ENCODE results near the gene NOVA1.

The NOVA1 gene

DNA sequence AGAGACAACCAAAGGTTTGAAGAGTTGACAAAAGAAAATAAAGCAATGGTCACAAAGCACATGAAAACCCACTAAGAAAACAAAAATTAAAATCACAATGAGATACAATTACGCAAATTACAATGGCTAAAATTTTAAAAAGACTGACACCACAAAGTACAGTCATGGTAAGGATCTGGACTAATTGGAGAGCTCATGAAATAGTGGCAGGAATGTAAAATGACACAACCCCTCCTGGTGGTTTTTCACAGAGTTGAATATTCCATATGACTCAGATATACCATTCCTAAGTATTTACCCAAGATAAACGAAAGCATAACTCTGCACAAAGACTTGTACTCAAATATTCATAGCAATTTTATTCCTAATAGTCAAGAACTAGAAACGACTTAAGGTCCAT lies 65.9 kb downstream of the NOVA1 start:
- TF ChIP-seq, protein P1, sequence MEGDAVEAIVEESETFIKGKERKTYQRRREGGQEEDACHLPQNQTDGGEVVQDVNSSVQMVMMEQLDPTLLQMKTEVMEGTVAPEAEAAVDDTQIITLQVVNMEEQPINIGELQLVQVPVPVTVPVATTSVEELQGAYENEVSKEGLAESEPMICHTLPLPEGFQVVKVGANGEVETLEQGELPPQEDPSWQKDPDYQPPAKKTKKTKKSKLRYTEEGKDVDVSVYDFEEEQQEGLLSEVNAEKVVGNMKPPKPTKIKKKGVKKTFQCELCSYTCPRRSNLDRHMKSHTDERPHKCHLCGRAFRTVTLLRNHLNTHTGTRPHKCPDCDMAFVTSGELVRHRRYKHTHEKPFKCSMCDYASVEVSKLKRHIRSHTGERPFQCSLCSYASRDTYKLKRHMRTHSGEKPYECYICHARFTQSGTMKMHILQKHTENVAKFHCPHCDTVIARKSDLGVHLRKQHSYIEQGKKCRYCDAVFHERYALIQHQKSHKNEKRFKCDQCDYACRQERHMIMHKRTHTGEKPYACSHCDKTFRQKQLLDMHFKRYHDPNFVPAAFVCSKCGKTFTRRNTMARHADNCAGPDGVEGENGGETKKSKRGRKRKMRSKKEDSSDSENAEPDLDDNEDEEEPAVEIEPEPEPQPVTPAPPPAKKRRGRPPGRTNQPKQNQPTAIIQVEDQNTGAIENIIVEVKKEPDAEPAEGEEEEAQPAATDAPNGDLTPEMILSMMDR (conservative IDR thresholded peaks at IDR 0.05; ENCODE audit: low read depth, low read length) = peak; percentile 50
- DNase-seq (ENCODE audit: low read depth) = peak; percentile 35
- no peak overlapping the region for H3K4me3 ChIP-seq (ENCODE audit: low read length)

DNA sequence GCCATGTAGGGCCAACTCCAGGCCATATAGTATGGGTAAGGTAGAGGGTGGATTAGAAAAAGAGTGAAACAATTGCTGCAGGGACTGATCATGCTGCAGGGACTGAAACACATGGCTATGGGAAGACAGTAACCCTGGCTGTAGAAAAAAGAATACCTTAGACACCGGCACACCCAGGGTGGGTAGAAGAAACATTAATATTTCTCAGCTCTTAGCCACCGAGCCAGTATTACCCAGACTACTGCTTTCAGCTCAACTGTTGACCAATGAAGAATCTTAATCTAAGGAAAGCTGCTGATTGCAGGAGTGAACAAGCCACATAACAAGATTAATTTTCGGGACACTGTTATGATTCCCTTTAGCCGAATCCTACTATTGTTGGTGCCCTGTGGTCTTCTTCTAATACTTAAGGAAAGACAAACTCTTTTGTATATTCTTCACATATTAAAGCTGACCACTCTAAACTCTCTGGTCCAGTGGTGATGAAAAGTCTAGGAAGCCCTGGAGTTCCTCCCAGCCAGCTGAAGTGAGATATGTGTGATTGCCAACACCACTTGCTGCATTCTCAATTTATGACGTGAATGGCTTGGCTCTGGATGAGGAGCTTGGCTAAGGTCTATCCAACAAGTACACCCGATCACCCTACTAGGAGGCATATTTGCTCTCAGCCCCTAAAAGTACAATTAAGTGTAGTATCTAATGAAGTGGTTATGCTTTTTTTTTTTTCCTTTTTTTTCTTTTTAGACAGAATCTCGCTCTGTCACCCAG lies 69.2 kb downstream of the NOVA1 start:
- TF ChIP-seq, protein P1 (conservative IDR thresholded peaks at IDR 0.05; ENCODE audit: low read depth, low read length) = no peak
- no peak overlapping the region for H3K4me3 ChIP-seq (ENCODE audit: low read length)
- DNase-seq (ENCODE audit: low read depth) = no peak

DNA sequence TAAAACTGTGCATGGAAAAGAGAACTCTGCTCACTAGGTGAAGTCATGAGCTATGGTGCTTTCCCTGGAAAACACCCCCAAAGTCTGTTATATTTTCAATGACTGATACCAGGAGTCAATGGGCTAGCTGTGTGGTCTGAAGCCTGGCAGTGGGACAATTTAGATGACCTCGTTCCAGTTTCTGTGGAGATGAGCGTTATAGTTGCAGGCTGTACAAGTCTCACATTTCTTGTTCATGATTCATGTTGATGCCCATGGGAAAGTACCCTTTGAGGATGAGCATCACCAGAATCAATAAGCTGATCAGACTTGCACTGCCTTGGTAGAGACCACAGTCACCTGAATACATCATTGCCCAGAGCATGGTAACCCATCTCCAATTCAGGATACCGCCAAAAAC lies 70.7 kb downstream of the NOVA1 start:
- H3K4me3 ChIP-seq (ENCODE audit: low read length) = no peak overlapping the region
- TF ChIP-seq, protein P1 (conservative IDR thresholded peaks at IDR 0.05; ENCODE audit: low read depth, low read length) = no peak
- DNase-seq (ENCODE audit: low read depth) = no peak

DNA sequence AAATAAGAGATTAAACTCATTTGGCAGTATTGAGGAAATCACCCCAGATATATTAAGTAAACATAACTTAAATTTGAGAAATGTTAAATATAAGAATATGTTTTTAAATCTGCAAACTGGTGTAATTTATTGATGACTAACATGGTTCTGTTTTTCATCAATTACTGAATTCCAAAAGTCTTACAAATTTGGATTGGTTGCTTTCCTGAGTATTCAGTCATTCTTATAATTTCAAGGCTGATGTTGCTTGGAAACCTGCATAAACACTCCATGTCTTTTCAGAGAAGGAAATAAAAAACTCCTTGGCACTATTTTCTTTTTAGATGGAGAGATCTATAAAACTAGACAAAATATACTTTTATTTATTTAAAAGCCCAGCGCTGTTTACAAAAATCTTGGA lies 71.7 kb downstream of the NOVA1 start:
- DNase-seq (ENCODE audit: low read depth) = no peak
- H3K4me3 ChIP-seq (ENCODE audit: low read length) = no peak overlapping the region
- TF ChIP-seq, protein P1 (conservative IDR thresholded peaks at IDR 0.05; ENCODE audit: low read depth, low read length) = no peak

DNA sequence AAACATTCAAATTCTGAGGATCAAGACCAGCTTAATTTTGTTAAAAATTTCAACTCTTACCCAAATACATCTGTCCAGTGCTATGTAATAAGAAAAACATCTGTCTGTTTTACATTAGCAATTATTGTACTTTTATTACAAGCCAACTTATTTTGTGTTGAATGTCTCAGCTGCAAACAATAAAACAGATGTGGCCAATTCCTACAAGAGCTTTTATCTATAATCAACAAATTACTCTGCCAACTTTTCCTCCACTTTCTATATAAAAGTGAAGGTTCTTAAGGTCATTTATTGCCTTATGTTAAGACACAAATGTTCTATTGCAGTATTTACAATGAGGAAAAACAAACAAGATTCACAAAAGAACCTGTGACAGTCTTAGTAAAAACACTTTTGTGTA lies 72.7 kb downstream of the NOVA1 start:
- TF ChIP-seq, protein P1 (conservative IDR thresholded peaks at IDR 0.05; ENCODE audit: low read depth, low read length) = no peak
- no peak overlapping the region for H3K4me3 ChIP-seq (ENCODE audit: low read length)
- no peak for DNase-seq (ENCODE audit: low read depth)

DNA sequence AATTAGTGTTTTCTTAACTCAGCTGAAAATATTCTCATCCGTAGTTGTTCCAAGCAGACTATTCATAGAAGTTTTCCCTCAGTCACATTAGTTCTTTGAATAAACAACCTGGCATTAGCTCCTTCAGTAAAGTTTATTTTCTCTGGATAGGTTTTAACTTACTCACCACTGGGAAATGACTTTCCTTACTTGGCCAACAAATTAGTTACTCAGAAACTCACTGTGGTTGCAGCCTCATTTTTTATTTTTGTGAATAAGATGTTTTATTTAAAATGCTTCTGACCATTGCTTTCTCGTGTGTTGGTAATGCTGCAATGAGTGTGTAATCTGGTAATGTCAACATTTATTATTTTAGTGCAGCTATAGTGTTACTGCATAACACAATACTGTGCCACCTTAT lies 74.9 kb downstream of the NOVA1 start:
- H3K4me3 ChIP-seq (ENCODE audit: low read length) = no peak overlapping the region
- no peak for DNase-seq (ENCODE audit: low read depth)
- TF ChIP-seq, protein P1 (conservative IDR thresholded peaks at IDR 0.05; ENCODE audit: low read depth, low read length) = no peak

DNA sequence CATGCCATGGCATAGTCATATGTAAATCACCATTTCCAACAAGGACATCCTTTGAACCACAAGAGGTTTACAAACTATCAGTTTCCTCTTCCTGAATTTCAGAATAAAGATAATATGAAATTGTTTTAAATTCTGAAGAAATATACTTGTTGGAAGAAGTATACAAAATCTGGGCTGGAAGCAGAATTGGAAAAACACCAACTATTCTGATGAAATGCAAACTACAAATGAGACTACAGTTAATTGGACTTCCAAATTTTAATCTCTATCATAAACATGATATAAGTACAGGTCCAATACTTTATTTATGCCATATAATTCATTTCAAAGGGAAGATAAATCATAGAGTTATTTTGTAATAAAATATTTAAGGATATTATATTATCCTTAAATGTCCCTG lies 80.1 kb downstream of the NOVA1 start:
- TF ChIP-seq, protein P1 (conservative IDR thresholded peaks at IDR 0.05; ENCODE audit: low read depth, low read length) = no peak
- H3K4me3 ChIP-seq (ENCODE audit: low read length) = no peak overlapping the region
- no peak for DNase-seq (ENCODE audit: low read depth)
